HG02759 (cell line): Measurements from ENCODE around the gene BLOC1S1.

Experiments used
- ATAC-seq: cut with Tn5 transposase; IDR thresholded peaks from one replicate; pipeline ENCODE4 v1.9.1; 2021; ENCODE audit warnings: mild to moderate bottlenecking, moderate library complexity; ENCODE audit not compliant: unreplicated experiment

BLOC1S1 gene

GRCh38 chr12:55726971-55727370 is 11.1 kb downstream of the BLOC1S1 start:
- ATAC-seq = no peak

DNA sequence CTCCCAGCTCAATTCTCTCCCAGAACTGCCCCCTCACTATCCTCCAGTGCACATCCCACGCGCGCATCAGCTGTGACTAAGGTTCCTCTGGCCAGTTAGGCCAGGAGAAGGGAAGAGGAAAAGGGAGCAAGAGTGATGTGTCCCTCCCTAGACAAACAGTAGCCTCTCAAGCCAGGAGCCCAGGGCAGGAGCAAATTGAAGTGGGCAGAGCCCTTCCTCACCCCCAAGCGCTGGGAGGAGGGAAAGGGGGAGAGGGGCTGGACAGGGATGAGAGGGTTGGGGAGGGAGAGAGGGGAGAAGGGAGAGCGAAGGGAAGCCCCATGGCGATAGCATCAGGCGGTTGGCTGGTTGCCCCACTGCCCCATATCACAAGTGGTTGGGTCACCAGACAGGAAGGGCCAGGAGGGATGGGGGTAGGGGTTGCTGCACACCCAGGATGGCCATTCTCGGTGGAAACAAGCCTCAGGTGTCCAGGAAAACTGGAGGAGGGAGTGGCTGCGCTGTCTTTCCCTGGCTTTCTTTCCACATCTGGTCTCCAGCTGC is 11.9 kb downstream of the BLOC1S1 start:
- no peak for ATAC-seq

DNA sequence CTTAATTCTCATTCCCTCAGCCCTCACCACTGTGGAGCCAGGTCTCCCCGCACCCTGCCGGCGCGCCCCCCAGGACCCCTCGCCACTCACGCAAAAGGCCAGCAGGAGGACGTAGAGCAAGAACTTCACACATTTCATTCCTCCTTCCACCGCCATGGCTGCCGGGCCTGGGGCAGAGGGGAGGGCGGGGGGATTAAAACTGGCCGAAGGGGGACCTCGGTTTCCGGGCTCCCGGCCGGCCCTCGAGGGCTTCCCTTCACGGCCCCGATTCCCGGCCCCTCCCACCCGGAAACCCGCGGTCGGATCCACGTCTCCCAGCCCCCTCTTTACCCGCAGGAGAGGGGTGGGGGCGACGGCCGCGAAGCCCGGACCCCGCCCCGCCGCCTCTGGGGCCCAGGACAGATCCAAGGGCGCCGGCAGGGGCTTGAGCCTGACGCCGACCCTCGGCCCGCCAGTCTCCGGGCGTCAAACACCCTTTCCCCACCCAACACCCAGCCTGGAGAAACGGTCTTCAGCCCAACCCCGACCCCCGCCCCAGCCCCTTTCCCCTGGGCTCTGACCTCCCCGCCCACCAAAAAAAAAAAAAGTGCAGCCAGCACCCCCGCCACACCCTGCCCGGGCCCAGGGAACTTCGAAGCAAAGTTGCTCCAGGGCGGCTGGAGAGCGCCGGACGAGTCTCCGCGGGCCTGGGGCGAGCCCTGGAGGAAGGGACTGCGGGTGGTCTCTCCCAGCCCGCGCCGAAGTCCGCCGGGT is 12.5 kb downstream of the BLOC1S1 start:
- ATAC-seq = peak; percentile 2

DNA sequence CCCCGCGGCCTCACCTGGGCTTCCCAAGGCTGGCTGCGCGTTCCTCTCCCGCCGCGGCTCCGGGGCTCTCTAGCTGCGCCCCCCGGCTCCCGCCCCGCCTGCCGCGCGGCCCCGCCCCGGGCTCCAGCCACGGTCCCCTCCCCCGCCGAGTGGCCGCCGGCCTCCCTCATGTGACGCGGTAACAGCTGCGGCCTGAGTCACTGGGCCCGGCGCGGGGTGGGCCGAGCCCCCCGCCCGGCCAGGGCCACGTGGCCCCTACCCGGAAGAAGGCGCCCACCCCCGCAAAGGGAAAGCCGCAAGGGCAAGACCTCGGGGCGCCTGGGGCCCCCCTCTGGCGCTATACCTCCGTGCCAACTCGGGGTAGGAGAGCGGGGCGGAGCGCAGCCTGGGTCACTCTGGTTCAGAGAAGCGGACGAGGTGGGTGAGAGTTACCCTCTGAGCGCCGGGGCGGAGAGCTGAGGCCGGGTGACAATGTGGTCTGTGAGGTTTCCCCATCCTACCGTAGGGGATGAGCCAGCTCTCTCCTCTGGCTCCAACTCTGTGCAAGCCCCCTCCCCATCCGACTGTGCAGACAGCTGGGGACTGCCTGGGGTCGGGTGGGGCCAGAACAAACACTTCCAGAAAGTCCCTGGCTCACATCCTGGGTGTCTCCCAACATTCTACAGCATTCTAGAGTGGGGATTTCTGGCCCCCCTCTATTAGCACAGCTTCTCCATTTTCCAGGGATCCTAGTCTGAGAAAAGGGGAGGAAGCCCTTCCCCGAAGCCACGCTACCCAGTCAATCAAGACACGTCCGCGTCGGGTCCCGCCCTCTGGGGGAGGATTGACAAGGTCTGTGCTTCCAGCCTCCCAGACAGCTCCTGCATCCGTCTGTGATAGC is 13.3 kb downstream of the BLOC1S1 start, which contains the start of gene CD63:
Gene CD63, minus strand, starts transcription at position 71 of the 880 bp plus-strand sequence. CDS start 668 bp downstream, outside the sequence.
- peak; percentile 75 for ATAC-seq

DNA sequence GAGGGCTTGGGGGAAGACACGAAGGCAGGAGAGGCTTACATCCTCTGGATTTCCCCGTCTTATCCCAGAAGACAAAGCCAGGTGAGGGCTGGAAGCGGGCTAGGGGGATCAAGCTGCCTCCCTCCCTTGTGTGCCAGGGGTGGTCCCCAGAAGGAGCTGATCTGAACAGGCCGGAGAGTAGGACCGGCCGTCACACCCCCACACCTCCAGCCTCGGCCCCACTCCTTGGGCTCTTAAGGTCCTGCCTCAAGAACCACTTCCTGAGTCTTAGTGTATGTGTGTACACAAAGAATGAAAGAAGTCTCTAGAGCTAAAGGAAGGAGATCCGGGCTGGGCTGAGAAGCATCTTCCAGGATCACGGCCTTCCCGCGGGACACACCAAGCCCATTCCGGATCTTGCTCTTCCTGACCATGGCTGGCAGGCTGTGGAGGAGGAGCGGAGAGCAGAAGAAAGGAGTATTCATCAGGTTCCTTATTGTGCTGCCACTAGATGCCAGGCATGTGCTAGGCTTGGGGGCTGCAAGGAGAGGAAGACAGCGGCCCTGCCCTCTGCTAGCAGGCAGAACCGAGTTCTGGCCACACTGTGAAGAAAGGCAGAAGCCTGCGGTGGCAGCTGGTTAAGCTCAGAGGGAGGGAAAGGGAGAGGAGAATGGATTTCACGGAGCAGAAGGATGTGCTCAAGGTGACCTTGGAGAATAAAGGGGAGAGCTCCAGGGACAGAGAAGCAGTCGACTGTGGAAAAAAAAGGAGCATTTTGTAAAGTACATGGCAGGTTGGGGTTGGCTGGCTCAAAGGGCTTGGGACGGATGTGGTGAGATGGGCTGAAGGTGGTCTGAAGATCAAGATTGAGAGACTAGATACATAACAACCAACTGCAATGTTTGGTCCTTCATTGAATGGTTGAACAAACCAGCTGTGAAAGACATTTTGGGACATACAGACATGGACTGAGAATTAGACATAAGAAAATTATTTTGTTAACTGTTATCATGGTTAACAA is 14.3 kb downstream of the BLOC1S1 start:
- ATAC-seq = peak; percentile 42

GRCh38 chr12:55732288-55732687 is 16.4 kb downstream of the BLOC1S1 start:
- ATAC-seq = no peak

DNA sequence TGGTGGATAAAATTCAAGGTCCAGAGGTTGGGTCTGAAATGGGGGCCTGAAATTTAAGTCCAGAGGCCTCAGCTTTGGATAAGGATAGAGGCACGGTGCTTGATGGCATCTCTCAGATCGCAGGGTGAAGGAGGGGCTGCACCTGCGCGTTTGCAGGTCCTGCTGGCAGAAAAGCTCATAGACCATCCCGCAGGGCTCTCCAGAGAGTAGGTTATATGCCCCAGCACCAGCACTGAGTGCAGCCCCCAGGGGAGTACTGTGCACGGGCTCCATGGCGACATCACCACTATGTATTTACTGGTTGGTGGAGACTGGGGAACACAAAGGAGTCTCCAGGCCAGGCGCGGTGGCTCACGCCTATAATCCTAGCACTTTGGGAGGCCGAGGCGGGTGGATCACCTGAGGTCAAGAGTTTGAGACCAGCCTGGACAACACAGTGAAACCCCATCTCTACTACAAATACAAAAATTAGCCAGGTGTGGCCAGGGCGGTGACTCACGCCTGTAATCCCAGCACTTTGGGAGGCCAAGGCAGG is 17.2 kb downstream of the BLOC1S1 start:
- no peak for ATAC-seq

DNA sequence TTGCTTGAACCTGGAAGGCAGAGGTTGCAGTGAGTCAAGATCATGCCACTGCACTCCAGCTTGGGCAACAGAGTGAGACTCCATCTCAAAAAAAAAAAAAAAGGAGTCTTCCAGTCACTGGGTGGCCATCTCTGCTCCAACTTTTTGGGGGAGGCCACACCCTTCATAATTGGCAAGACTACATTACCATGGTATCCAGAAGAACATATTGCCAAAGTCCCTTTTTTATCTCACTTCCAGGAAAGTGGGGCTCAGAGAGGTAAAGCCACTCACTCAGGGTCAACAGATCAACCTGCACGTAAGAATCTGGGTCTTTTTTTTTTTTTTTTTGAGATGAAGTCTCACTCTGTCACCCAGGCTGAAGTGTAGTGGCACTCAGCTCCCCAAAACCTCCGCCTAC is 18.0 kb downstream of the BLOC1S1 start:
- no peak for ATAC-seq

DNA sequence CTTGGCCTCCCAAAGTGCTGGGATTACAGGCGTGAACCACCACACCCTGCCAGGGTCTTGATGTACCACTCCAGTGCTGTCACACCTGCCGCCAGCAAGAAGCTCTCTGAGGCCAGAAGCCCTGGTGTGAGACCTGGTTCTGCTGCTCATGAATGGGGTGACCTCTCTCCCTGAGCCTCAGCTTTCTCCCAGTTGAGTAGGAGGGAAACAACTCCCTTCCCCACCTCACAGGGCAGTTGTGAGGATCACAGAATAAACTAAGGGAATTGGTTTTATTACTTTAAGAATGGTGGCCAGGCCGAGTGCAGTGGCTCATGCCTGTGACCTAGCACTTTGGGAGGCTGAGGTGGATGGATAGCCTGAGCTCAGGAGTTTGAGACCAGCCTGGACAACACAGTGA is 18.7 kb downstream of the BLOC1S1 start:
- ATAC-seq = no peak

GRCh38 chr12:55736076-55736475 is 20.2 kb downstream of the BLOC1S1 start:
- ATAC-seq = no peak

DNA sequence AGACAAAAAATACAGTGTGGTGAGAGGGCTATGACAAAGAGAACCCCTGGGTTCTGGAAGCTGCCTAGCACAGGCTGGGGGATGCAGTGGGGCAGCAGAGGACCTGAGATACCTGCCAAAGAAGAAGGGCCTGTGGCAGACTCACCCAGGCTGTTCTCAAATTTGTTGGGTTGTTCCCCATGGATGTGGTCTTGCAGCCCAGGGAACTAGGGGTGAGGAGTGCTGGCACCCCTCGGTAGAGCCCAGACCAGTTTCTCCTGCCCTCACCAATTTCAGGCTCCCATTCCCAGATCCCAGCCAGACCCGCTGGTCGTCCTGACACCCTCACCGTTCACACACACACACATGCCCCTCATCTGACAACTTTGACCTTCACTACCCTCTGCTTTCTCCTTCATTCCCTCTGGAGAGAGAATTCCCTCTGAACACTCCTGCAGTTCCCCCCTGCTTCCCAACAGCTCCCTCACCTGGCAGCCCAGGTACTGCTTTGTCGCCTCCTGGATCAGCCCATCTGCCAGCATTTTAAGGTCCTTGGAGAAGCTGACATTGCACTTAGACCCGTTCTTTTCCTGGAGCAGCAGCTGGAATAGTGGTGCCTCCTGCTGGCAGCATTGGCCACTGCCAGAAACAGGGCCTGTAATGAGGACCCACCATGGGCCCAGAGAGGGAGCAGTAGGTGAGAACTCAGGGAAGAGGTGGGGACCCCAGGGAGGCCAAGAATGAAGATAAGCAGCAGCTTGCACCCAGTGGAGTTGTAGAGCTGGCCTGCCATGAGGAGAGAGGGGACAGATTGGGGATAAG is 21.1 kb downstream of the BLOC1S1 start:
- ATAC-seq = peak; percentile 34

DNA sequence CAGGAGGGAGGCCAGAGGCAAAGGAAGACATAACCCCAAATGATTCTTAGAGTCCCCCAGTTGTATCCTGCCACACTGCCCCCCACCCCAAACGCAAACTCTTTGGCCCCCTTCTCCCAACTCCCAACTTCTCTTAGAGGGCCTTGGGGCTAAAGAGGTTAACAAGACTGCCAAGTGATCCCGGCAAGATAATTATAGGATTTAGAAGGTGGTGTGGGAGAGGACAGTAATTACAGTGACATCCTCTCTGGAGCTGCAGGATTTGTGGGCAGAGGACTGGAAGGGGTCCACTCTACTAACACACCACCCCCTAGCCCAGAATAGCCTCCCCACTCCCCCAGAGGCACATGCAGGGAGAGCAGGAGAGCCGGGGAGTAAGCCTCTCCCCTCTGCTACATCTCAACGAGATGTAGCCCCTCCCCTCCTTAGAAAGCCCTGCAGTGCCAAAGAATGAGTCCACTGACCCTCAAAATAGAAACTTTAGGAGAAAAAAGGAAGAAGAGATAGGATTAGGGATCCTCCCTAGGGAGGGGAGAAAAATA is 21.8 kb downstream of the BLOC1S1 start:
- ATAC-seq = peak; percentile 14

DNA sequence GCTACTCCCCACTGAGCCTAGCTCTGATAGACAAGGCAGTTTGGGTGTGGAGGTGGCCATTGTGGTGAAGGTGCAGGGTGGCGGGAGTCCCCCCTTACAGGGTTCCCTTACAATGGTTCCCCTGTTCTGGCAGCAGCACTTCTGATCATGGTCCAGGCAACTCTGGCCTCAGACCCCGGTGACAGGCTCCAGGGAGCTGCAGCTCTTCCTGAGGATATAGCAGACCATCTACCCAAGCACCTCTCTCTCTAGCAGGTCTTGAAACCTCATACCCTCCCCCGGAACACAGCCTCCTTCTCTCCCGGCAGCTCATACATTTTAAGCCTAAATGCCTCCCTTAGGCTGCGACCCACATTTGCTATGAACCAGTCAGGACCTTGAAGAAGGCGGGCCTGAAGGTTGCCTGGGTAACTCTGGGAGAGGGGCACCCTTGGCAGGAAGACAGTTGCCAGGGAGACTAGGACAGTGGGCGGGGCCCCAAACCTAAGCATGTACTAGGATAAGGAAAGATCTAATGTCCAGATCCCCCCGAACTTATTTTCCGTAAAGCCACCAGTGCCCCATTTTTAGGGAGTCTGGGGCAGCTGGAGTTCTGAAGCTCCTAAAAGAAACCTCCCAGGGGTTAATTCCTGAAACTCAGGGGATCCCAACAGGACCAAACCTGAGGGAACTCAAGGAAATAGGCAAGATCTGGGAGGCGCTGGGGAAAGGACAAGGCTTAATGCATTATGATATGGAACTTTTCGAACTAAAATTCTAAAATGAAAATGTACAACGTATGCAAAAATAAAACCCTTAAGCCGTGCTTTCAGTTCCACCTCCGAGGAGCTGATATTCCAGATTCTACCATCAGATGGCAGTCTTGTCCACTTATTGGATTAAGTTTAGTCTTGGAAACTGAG is 22.5 kb downstream of the BLOC1S1 start:
- ATAC-seq = peak; percentile 86

DNA sequence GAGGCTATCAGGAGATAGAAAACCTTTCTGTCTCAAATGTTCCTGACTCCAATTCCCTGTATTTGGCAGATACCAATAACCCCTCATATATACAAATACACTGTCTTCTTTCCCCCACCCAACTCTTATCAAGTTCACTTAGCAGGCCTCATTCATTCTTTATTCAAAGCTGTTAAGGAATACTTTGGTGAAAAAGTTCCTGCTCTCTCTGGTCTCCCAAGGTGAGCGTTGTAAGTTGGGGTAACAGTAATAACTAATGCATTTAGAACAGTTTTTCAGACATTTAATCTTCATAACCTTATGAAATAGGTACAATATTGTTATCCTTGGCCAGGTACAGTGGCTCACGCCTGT is 23.2 kb downstream of the BLOC1S1 start:
- no peak for ATAC-seq

- no peak for ATAC-seq
Measured at GRCh38 chr12:55741931-55742680, 26.3 kb downstream of the BLOC1S1 start.

- ATAC-seq = peak; percentile 42
Measured at GRCh38 chr12:55742719-55743405, 27.0 kb downstream of the BLOC1S1 start, which contains the start of gene GDF11. GDF11 (plus strand) TSS chr12:55743122; CDS start chr12:55743317, 195 bp downstream.
